K562 (cell line): ENCODE measurements around the gene BOLA3. TPM values are rescaled to one million over a fixed set of nuclear protein-coding genes. Genes with fewer than 3 reads are reported as not detected.

Experiments
- ATAC-seq: fragments of 200-7000 bp; cut with Tn5 transposase; 3 replicates; pipeline ENCODE4 v1.9.1; 2020; ENCODE audit warnings: moderate library complexity
- BruUV-seq: library from RNA; stranded (reverse); fragments of 400-500 nt; replicated peaks from 2 replicates; lab custom pipeline; 2021; lab: Mats Ljungman, UMichigan
- CTCF ChIA-PET: fragments of 300-600 bp; formaldehyde crosslinking; extraction: SDS; loops from one replicate; lab custom pipeline; 2021; ENCODE audit warnings: low intra/inter-chr PET ratio; lab: Yijun Ruan, JAX
- POLR2A ChIA-PET: fragments of 300-600, 350-650 bp; sonication (Branson Sonifier 250); formaldehyde crosslinking; extraction: SDS; loops from one replicate; lab custom pipeline; 2021; ENCODE audit warnings: antibody characterized with exemption, inconsistent platforms; lab: Yijun Ruan, JAX
- DNase-seq, 4 experiments: peaks; one replicate each; pipeline versions ENCODE4 v3.0.0 to v3.0.0-alpha.2; 2011 to 2018; ENCODE audit warnings: low spot score in 3 of 4, mixed read lengths in 3 of 4; ENCODE audit errors: extremely low read depth in 1 of 4
- FAIRE-seq: peaks from 2 replicates; lab custom pipeline; 2011; peaks lifted over from hg19 to GRCh38; lab: Jason Lieb, UNC
- H2AFZ ChIP-seq: 2 replicates; pipeline ENCODE4 v1.6.0; 2011; ENCODE audit warnings: low read depth, low read length, control low read depth, inconsistent platforms
- H3K27ac ChIP-seq: fragments of 200-600 bp; 3 replicates; pipeline ENCODE4 v1.8.0; 2011; ENCODE audit warnings: low read depth, mild to moderate bottlenecking, control low read depth, inconsistent platforms, low read length, moderate library complexity, mixed read lengths; ENCODE audit errors: extremely low read depth
- H3K27me3 ChIP-seq, 2 experiments: fragments of 300-600 bp in 1 of 2; 2 replicates in 1 of 2; 3 replicates in 1 of 2; pipeline versions ENCODE4 v1.6.0 to v1.8.0; 2011; ENCODE audit warnings: inconsistent platforms in 2 of 2, low read length in 2 of 2, mild to moderate bottlenecking in 1 of 2, mixed read lengths in 1 of 2, moderate library complexity in 1 of 2; ENCODE audit not compliant: control insufficient read depth in 2 of 2, insufficient read depth in 2 of 2
- H3K36me3 ChIP-seq: fragments of 300-600 bp; 3 replicates; pipeline ENCODE4 v1.8.0; 2011; ENCODE audit warnings: mild to moderate bottlenecking, low read length, inconsistent platforms; ENCODE audit not compliant: control insufficient read depth, insufficient read depth
- H3K4me1 ChIP-seq, 2 experiments: fragments of 200-600 bp in 1 of 2; replicated peaks in 1 of 2; 2 replicates in 1 of 2; 3 replicates in 1 of 2; pipeline versions ENCODE4 v1.5.1 to v1.8.0; 2011; ENCODE audit warnings: inconsistent platforms in 2 of 2, low read length in 2 of 2, mild to moderate bottlenecking in 1 of 2, mixed read lengths in 1 of 2, moderate library complexity in 1 of 2; ENCODE audit not compliant: control insufficient read depth in 2 of 2, insufficient read depth in 2 of 2
- H3K4me2 ChIP-seq: 2 replicates; pipeline ENCODE4 v1.6.1; 2011; ENCODE audit warnings: low read length, control low read depth, inconsistent platforms, mixed read lengths; ENCODE audit not compliant: insufficient read depth
- H3K4me3 ChIP-seq: fragments of 200-600 bp; sonication (generic), shearing (Covaris generic); 2 replicates; pipeline ENCODE4 v1.5.1; 2016; ENCODE audit warnings: control low read depth, inconsistent platforms
- H3K79me2 ChIP-seq: fragments of 200-600 bp; 3 replicates; pipeline ENCODE4 v1.8.0; 2011; ENCODE audit warnings: low read length, inconsistent platforms; ENCODE audit not compliant: control insufficient read depth, insufficient read depth
- H3K9ac ChIP-seq, 2 experiments: 2 replicates each; pipeline versions ENCODE4 v1.6.0 to v1.6.1; 2011; ENCODE audit warnings: low read depth in 2 of 2, low read length in 2 of 2, control low read depth in 1 of 2, inconsistent platforms in 1 of 2, mild to moderate bottlenecking in 1 of 2, mixed read lengths in 1 of 2; ENCODE audit not compliant: insufficient read depth in 1 of 2
- H3K9me1 ChIP-seq: one replicate; pipeline ENCODE4 v1.6.0; 2011; ENCODE audit warnings: inconsistent platforms, mild to moderate bottlenecking, low read length, moderate library complexity; ENCODE audit not compliant: control insufficient read depth, insufficient read depth
- H3K9me3 ChIP-seq: replicated peaks from 2 replicates; pipeline ENCODE4 v1.5.1; 2011; ENCODE audit warnings: low read depth, low read length, inconsistent platforms; ENCODE audit not compliant: control insufficient read depth, insufficient read depth
- H4K20me1 ChIP-seq: replicated peaks from 2 replicates; pipeline ENCODE4 v1.6.1; 2011; ENCODE audit warnings: low read length, inconsistent platforms, mixed read lengths; ENCODE audit not compliant: control insufficient read depth, insufficient read depth
- SIX5 ChIP-seq, 2 experiments: IDR thresholded peaks; 2 replicates each; pipeline ENCODE4 v1.6.1; 2011; ENCODE audit warnings: low read length in 2 of 2, borderline replicate concordance in 1 of 2, low read depth in 1 of 2, mild to moderate bottlenecking in 1 of 2, moderate library complexity in 1 of 2; ENCODE audit not compliant: insufficient read depth in 1 of 2
- ZNF121 ChIP-seq: sonication (generic); formaldehyde crosslinking; conservative IDR thresholded peaks from 2 replicates; pipeline ENCODE4 v1.8.0; 2022; ENCODE audit warnings: missing genetic modification reagents
- ZNF75A ChIP-seq: fragments of 450-650 bp; formaldehyde crosslinking; IDR thresholded peaks from 2 replicates; pipeline ENCODE4 v1.4.0; 2020; ENCODE audit warnings: mild to moderate bottlenecking
- WGBS: fragments of 100-300 bp; shearing (Covaris generic); methylation state at CpG from one replicate; pipeline ENCODE4 v1.1.6; 2016; ENCODE audit warnings: low coverage, mixed read lengths; ENCODE audit not compliant: insufficient coverage; ENCODE audit errors: missing lambda C conversion rate; 5-methylcytosine and 5-hydroxymethylcytosine counted together
- in situ Hi-C: fragments of 300-500 bp; cut with MboI; formaldehyde crosslinking; loops from 4 replicates; pipeline ENCODE4 v1.15.0; 2018; ENCODE audit warnings: inconsistent platforms, mixed read lengths
- intact Hi-C: fragments of 100-400 bp; cut with micrococcal nuclease; formaldehyde crosslinking; loops from 2 replicates; pipeline ENCODE4 v1.14.2; 2022
- polyA plus RNA-seq, 8 experiments: library from polyadenylated mRNA; depleted of rRNA in 4 of 8; stranded (reverse) in 5 of 8; unstranded in 3 of 8; fragments of >200 nt; fragmentation: Nextera tagmentation in 2 of 8; fragmentation: Illumina TruSeq in 1 of 8; extraction: Ambion mirVana in 2 of 8; extraction: Trizol in 1 of 8; gene quantifications; 2 replicates each; pipeline versions ENCODE4 v1.2.1 to v1.2.3, GENCODE V29; 2011 to 2014; ENCODE audit warnings: inconsistent platforms in 1 of 8, missing spikeins in 1 of 8
- total RNA-seq, 7 experiments: library from RNA; depleted of rRNA in 6 of 7; stranded (reverse); fragments of >200 nt in 6 of 7; fragmentation: Illumina TruSeq in 2 of 7; extraction: Trizol in 2 of 7; gene quantifications; 2 replicates each; pipeline versions ENCODE4 v1.2.1 to v1.2.3, GENCODE V29; 2011 to 2021; ENCODE audit warnings: low replicate concordance in 1 of 7
- TF ChIP-seq, protein P1 (sequence below): fragments of 200-800 bp; sonication (Bioruptor generic); IDR thresholded peaks from 2 replicates; pipeline ENCODE4 v1.6.1; 2016; ENCODE audit warnings: missing genetic modification characterization, missing compliant biosample characterization

BOLA3 gene
- total and polyA plus RNA-seq, 9 of the 15 experiments (the other 6 are each of a cell fraction or from before 2014, with no cell fraction given) = 149 to 619 (median 255) TPM

DNA sequence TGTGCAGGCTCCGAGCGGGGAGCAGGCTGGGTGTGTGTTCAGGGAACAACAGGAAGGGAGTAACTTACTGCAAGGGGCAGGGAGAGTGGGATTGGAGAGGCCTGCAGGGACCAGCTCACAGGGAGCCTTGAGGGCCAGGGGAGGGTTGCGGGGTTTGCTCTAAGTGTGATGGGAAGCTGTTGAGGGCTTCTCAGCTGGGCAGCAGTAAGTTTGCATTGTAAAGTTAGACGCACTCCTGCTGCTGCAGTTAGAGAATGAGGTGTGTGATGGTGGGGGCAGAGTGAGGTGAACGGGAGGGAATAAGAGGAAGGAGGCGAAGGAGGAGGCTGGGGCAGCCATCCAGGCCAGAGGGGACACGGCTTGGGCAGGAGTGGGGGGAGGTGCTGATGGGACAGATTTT is 53.4 kb downstream of the BOLA3 start:
- TF ChIP-seq ZNF75A = no peak
- TF ChIP-seq SIX5 (IDR thresholded peaks at IDR 0.05; ENCODE audit: borderline replicate concordance in 1 of 2, insufficient read depth in 1 of 2, low read depth in 1 of 2, low read length in 2 of 2) = no peak
- no peak for TF ChIP-seq ZNF121 (CRISPR knock-in tag)
- TF ChIP-seq, protein P1, sequence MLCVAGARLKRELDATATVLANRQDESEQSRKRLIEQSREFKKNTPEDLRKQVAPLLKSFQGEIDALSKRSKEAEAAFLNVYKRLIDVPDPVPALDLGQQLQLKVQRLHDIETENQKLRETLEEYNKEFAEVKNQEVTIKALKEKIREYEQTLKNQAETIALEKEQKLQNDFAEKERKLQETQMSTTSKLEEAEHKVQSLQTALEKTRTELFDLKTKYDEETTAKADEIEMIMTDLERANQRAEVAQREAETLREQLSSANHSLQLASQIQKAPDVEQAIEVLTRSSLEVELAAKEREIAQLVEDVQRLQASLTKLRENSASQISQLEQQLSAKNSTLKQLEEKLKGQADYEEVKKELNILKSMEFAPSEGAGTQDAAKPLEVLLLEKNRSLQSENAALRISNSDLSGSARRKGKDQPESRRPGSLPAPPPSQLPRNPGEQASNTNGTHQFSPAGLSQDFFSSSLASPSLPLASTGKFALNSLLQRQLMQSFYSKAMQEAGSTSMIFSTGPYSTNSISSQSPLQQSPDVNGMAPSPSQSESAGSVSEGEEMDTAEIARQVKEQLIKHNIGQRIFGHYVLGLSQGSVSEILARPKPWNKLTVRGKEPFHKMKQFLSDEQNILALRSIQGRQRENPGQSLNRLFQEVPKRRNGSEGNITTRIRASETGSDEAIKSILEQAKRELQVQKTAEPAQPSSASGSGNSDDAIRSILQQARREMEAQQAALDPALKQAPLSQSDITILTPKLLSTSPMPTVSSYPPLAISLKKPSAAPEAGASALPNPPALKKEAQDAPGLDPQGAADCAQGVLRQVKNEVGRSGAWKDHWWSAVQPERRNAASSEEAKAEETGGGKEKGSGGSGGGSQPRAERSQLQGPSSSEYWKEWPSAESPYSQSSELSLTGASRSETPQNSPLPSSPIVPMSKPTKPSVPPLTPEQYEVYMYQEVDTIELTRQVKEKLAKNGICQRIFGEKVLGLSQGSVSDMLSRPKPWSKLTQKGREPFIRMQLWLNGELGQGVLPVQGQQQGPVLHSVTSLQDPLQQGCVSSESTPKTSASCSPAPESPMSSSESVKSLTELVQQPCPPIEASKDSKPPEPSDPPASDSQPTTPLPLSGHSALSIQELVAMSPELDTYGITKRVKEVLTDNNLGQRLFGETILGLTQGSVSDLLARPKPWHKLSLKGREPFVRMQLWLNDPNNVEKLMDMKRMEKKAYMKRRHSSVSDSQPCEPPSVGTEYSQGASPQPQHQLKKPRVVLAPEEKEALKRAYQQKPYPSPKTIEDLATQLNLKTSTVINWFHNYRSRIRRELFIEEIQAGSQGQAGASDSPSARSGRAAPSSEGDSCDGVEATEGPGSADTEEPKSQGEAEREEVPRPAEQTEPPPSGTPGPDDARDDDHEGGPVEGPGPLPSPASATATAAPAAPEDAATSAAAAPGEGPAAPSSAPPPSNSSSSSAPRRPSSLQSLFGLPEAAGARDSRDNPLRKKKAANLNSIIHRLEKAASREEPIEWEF (CRISPR knock-in tag) = no peak
- no peak overlapping the region for H3K9ac ChIP-seq
- peaks cover 74% of the 10 kb centered on the region; the same call in 2 of the 3 replicates for H3K36me3 ChIP-seq
- BruUV-seq = no TSS peak
- no peaks in the 10 kb centered on the region for H3K9me3 ChIP-seq
- in situ Hi-C loops (no loop called here), intact Hi-C loops (no loop called here)
- H4K20me1 ChIP-seq = no peaks in the 10 kb centered on the region
- ChIA-PET POLR2A (interaction anchor here (0.6 to 0.7 kb wide), 2 partner anchors 28 to 94 kb away, joined by 3 read pairs; no protein-coding TSS in a partner anchor), CTCF (no interaction called here)
- WGBS = 81% methylated on average over 7 of the region's 7 CpGs
- DNase-seq (no peak), FAIRE-seq (no peak), ATAC-seq (no peak)
- no peak overlapping the region for H2AFZ ChIP-seq
- no peak overlapping the region for H3K27ac ChIP-seq
- no peaks in the 10 kb centered on the region for H3K9me1 ChIP-seq
- H3K4me2 ChIP-seq = no peak overlapping the region
- no peak overlapping the region for H3K4me3 ChIP-seq
- H3K27me3 ChIP-seq = no peaks in the 10 kb centered on the region
- no peaks in the 10 kb centered on the region; a peak in 1 of 5 replicates for H3K4me1 ChIP-seq
- H3K79me2 ChIP-seq = no peaks in the 10 kb centered on the region
